GM12878 (cell line): ENCODE data around the gene ZNF226. TPM values are rescaled to one million over a fixed set of nuclear protein-coding genes. Genes with fewer than 3 reads are reported as not detected.
"Not testable (repeated sequence)": the region's sequence is repeated elsewhere in the genome, so short reads cannot be mapped to it uniquely, and the experiment has no call there.

Experiments used
- ATAC-seq: fragments of 200-7000 bp; cut with Tn5 transposase; 3 replicates; pipeline ENCODE4 v1.9.1; 2020; ENCODE audit warnings: mild to moderate bottlenecking, moderate library complexity
- BruUV-seq: library from RNA; stranded (reverse); fragments of 400-500 nt; replicated peaks from 2 replicates; lab custom pipeline; 2021; lab: Mats Ljungman, UMichigan
- CTCF ChIA-PET: fragments of 300-600 bp; sonication (Branson Sonifier 250); formaldehyde crosslinking; extraction: SDS; loops from one replicate; lab custom pipeline; 2021; ENCODE audit warnings: inconsistent platforms; lab: Yijun Ruan, JAX
- POLR2A ChIA-PET: fragments of 350-600 bp; formaldehyde crosslinking; extraction: SDS; loops from one replicate; lab custom pipeline; 2021; ENCODE audit warnings: inconsistent platforms; lab: Charles Lee
- RAD21 ChIA-PET: fragments of 300-600 bp; sonication (Branson Sonifier 250); formaldehyde crosslinking; loops from one replicate; lab custom pipeline; 2023; ENCODE audit warnings: antibody characterized with exemption; ENCODE audit not compliant: unreplicated experiment; lab: Charles Lee
- SMC1A ChIA-PET: fragments of 300-600 bp; sonication (Branson Sonifier 250); formaldehyde crosslinking; loops from one replicate; lab custom pipeline; 2023; ENCODE audit not compliant: unreplicated experiment, uncharacterized antibody; lab: Charles Lee
- DNase-seq: peaks from one replicate; pipeline ENCODE4 v3.0.0-alpha.2; 2011; ENCODE audit warnings: low read depth, low spot score
- FAIRE-seq: peaks from 3 replicates; lab custom pipeline; 2011; peaks lifted over from hg19 to GRCh38; lab: Jason Lieb, UNC
- H2AFZ ChIP-seq: 2 replicates; pipeline ENCODE4 v1.6.0; 2011; ENCODE audit warnings: low read depth, low read length, control low read depth; ENCODE audit not compliant: control insufficient read depth
- H3K27ac ChIP-seq: 2 replicates; pipeline ENCODE4 v1.5.1; 2011; ENCODE audit warnings: control low read depth; ENCODE audit not compliant: control insufficient read depth, insufficient read depth
- H3K27me3 ChIP-seq, 2 experiments: replicated peaks in 1 of 2; 2 replicates each; pipeline versions ENCODE4 v1.6.0 to v1.6.1; 2011; ENCODE audit warnings: low read length in 1 of 2; ENCODE audit not compliant: control insufficient read depth in 2 of 2, insufficient read depth in 2 of 2
- H3K36me3 ChIP-seq, 2 experiments: 2 replicates each; pipeline ENCODE4 v1.5.1; 2011; ENCODE audit warnings: low read length in 1 of 2; ENCODE audit not compliant: control insufficient read depth in 2 of 2, insufficient read depth in 2 of 2
- H3K4me1 ChIP-seq: 2 replicates; pipeline ENCODE4 v1.6.1; 2011; ENCODE audit warnings: mild to moderate bottlenecking, low read length, moderate library complexity, mixed read lengths; ENCODE audit not compliant: control insufficient read depth, insufficient read depth
- H3K4me2 ChIP-seq: 2 replicates; pipeline ENCODE4 v1.6.0; 2011; ENCODE audit warnings: control low read depth; ENCODE audit not compliant: control insufficient read depth, insufficient read depth
- H3K4me3 ChIP-seq: fragments of 200-600 bp; sonication (generic); 2 replicates; pipeline ENCODE4 v1.5.1; 2016
- H3K79me2 ChIP-seq: 2 replicates; pipeline ENCODE4 v1.6.0; 2011; ENCODE audit warnings: low read length; ENCODE audit not compliant: control insufficient read depth, insufficient read depth
- H3K9ac ChIP-seq: 2 replicates; pipeline ENCODE4 v1.8.0; 2011; ENCODE audit warnings: low read length, control low read depth, mixed read lengths; ENCODE audit not compliant: control insufficient read depth, insufficient read depth
- H3K9me3 ChIP-seq: replicated peaks from 3 replicates; pipeline ENCODE4 v1.5.1; 2011; ENCODE audit warnings: mild to moderate bottlenecking, low read length; ENCODE audit not compliant: control insufficient read depth, insufficient read depth
- H4K20me1 ChIP-seq: 2 replicates; pipeline ENCODE4 v1.6.0; 2011; ENCODE audit not compliant: control insufficient read depth, insufficient read depth
- CBX5 ChIP-seq: sonication (generic); IDR thresholded peaks from 2 replicates; pipeline ENCODE4 v1.6.1; 2016; ENCODE audit warnings: low read depth, moderate library complexity, mild to moderate bottlenecking, inconsistent platforms
- CHD1 ChIP-seq: IDR thresholded peaks from 2 replicates; pipeline ENCODE4 v1.6.1; 2012; ENCODE audit warnings: low read depth, low read length, improper control_type of control experiment
- WGBS: methylation state at CpG from one replicate; pipeline ENCODE4 v1.1.6; 2016; ENCODE audit warnings: low lambda C conversion rate; ENCODE audit not compliant: insufficient replicate concordance, insufficient coverage; ENCODE audit errors: missing lambda C conversion rate; 5-methylcytosine and 5-hydroxymethylcytosine counted together
- in situ Hi-C: fragments of 300-500 bp; cut with MboI; formaldehyde crosslinking; loops from 9 replicates; pipeline ENCODE4 v1.14.3; 2018; ENCODE audit warnings: mixed read lengths
- intact Hi-C: fragments of 100-400 bp; cut with micrococcal nuclease; formaldehyde crosslinking; loops from one replicate; pipeline ENCODE4 v1.14.2; 2022; ENCODE audit not compliant: unreplicated experiment
- polyA plus RNA-seq, 11 experiments: library from polyadenylated mRNA; depleted of rRNA in 4 of 11; unstranded in 6 of 11; stranded (reverse) in 5 of 11; fragments of >200 nt; fragmentation: Nextera tagmentation in 4 of 11; fragmentation: Illumina TruSeq in 1 of 11; extraction: Ambion mirVana in 4 of 11; extraction: Trizol in 1 of 11; gene quantifications; 1 replicate in 1 of 11; 2 replicates in 10 of 11; pipeline versions ENCODE4 v1.2.1 to v1.2.3, GENCODE V29; 2011 to 2016; ENCODE audit warnings: inconsistent platforms in 2 of 11, missing spikeins in 2 of 11, low read depth in 1 of 11
- total RNA-seq, 4 experiments: library from RNA; depleted of rRNA in 3 of 4; stranded (reverse); fragments of >200 nt in 3 of 4; fragmentation: Illumina TruSeq in 1 of 4; extraction: Trizol in 1 of 4; gene quantifications; 2 replicates each; pipeline versions ENCODE4 v1.2.1 to v1.2.3, GENCODE V29; 2013 to 2021
- TF ChIP-seq, protein P1 (sequence below): fragments of 450-650 bp; conservative IDR thresholded peaks from 2 replicates; pipeline ENCODE4 v1.6.1; 2017; ENCODE audit warnings: mild to moderate bottlenecking, moderate library complexity

Gene ZNF226
- total and polyA plus RNA-seq, 10 of the 15 experiments (the other 5 are each of a cell fraction or from before 2014, with no cell fraction given): 13.7 to 35.3 (median 18.3) TPM

GRCh38 chr19:44212866-44213346 lies 48.0 kb downstream of the ZNF226 start:
- POLR2A ChIA-PET: interaction anchor here (0.7 to 1.8 kb wide), 3 partner anchors 48 to 981 kb away, joined by 3 to 16 read pairs (median 6); partner anchors contain the start of gene ZNF226

GRCh38 chr19:44219926-44220325 lies 55.0 kb downstream of the ZNF226 start:
- H3K4me3 ChIP-seq, BruUV-seq, RAD21 ChIA-PET, H3K9me3 ChIP-seq, intact Hi-C loops, H3K9ac ChIP-seq, H4K20me1 ChIP-seq, H3K27me3 ChIP-seq, H3K27ac ChIP-seq, POLR2A ChIA-PET, H2AFZ ChIP-seq, DNase-seq, H3K79me2 ChIP-seq, H3K4me1 ChIP-seq, ATAC-seq, in situ Hi-C loops, CTCF ChIA-PET, FAIRE-seq, H3K4me2 ChIP-seq: not testable (repeated sequence)
- SMC1A ChIA-PET: interaction anchor here (2.5 kb wide), 1 partner anchor 12 kb away, joined by 8 read pairs; no protein-coding TSS in a partner anchor
- H3K36me3 ChIP-seq: peaks cover 0 to 20% of the 10 kb centered on the region in 2 experiments; a peak in 3 of 4 replicates
- 95% methylated on average over 3 of the region's 3 CpGs for WGBS

More at GRCh38 chr19:44212866-44213346, 48.0 kb downstream of the ZNF226 start:
- ATAC-seq (peak; percentile 27), FAIRE-seq (peak; percentile 89), DNase-seq (no peak)
- Histone ChIP-seq H3K27ac (peak overlapping the region; percentile 82), H4K20me1 (no peaks in the 10 kb centered on the region), H3K36me3 (peaks cover 0 to 7% of the 10 kb centered on the region in 2 experiments; a peak in 2 of 4 replicates), H3K9me3 (peaks cover 2% of the 10 kb centered on the region; the same call in 2 of the 3 replicates), H3K79me2 (peaks cover 13% of the 10 kb centered on the region), H3K4me3 (peak overlapping the region; percentile 82), H3K9ac (peak overlapping the region; percentile 80), H3K4me1 (no peaks in the 10 kb centered on the region), H3K4me2 (peak overlapping the region; percentile 88), H2AFZ (peak overlapping the region; percentile 98), H3K27me3 (no peaks in the 10 kb centered on the region)
- intact Hi-C loops: loop anchor here (2.0 kb wide), 1 partner anchor 48 kb away; the partner anchor contains the start of gene ZNF226
- TF ChIP-seq, protein P1, sequence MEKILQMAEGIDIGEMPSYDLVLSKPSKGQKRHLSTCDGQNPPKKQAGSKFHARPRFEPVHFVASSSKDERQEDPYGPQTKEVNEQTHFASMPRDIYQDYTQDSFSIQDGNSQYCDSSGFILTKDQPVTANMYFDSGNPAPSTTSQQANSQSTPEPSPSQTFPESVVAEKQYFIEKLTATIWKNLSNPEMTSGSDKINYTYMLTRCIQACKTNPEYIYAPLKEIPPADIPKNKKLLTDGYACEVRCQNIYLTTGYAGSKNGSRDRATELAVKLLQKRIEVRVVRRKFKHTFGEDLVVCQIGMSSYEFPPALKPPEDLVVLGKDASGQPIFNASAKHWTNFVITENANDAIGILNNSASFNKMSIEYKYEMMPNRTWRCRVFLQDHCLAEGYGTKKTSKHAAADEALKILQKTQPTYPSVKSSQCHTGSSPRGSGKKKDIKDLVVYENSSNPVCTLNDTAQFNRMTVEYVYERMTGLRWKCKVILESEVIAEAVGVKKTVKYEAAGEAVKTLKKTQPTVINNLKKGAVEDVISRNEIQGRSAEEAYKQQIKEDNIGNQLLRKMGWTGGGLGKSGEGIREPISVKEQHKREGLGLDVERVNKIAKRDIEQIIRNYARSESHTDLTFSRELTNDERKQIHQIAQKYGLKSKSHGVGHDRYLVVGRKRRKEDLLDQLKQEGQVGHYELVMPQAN: 0 out of 2 replicates have a peak, but pooled peaks have one; percentile 5
- TF ChIP-seq CBX5: no peak
- TF ChIP-seq CHD1: no peak
- ChIA-PET RAD21 (interaction anchor here (0.7 to 1.5 kb wide), 5 partner anchors 44 to 558 kb away, joined by 3 to 11 read pairs (median 3); partner anchors contain the start of genes ZNF226 and ZNF45), CTCF (no interaction called here), SMC1A (interaction anchor here (0.6 to 0.7 kb wide), 2 partner anchors 48 to 1907 kb away, joined by 3 read pairs; partner anchors contain the start of gene ZNF226)
- TSS peak; percentile 81 for BruUV-seq
- in situ Hi-C loops: no loop called here
- WGBS: 5% methylated on average over 15 of the region's 15 CpGs

DNA sequence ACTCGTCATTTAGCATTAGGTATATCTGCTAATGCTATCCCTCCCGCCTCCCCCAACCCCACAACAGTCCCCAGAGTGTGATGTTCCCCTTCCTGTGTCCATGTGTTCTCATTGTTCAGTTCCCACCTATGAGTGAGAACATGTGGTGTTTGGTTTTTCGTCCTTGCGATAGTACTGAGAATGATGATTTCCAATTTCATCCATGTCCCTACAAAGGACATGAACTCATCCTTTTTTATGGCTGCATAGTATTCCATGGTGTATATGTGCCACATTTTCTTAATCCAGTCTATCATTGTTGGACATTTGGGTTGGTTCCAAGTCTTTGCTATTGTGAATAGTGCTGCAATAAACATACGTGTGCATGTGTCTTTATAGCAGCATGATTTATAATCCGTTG lies 55.9 kb downstream of the ZNF226 start:
- H4K20me1 ChIP-seq, DNase-seq, BruUV-seq, H3K4me2 ChIP-seq, SMC1A ChIA-PET, H3K9me3 ChIP-seq, H3K9ac ChIP-seq, H3K27ac ChIP-seq, POLR2A ChIA-PET, CTCF ChIA-PET, H3K27me3 ChIP-seq, FAIRE-seq, H3K79me2 ChIP-seq, H3K4me1 ChIP-seq, intact Hi-C loops, ATAC-seq, H2AFZ ChIP-seq, RAD21 ChIA-PET, H3K4me3 ChIP-seq, in situ Hi-C loops: not testable (repeated sequence)
- 96% methylated on average over 6 of the region's 6 CpGs for WGBS
- H3K36me3 ChIP-seq: peaks cover 0 to 20% of the 10 kb centered on the region in 2 experiments; a peak in 3 of 4 replicates
